H1 (cell line): ENCODE results near the gene ZNF599. TPM values are rescaled to one million over a fixed set of nuclear protein-coding genes. Genes with fewer than 3 reads are reported as not detected.

ENCODE experiments used
- SP4 ChIP-seq: IDR thresholded peaks from 2 replicates; pipeline ENCODE4 v1.6.1; 2012; ENCODE audit warnings: low read length, inconsistent platforms
- polyA plus RNA-seq, 7 experiments: library from polyadenylated mRNA; depleted of rRNA in 3 of 7; stranded (reverse) in 5 of 7; unstranded in 2 of 7; fragments of >200 nt in 5 of 7; fragments of 200-250 nt in 2 of 7; gene quantifications; 1 replicate in 5 of 7; 2 replicates in 1 of 7; 4 replicates in 1 of 7; pipeline versions ENCODE4 v1.2.1 to v1.2.3, GENCODE V29; 2011 to 2013; ENCODE audit warnings: missing spikeins in 2 of 7, mixed read lengths in 2 of 7
- total RNA-seq: library from RNA; stranded (reverse); fragmentation: NEBNext Ultra II Directional; extraction: Animal tissue kit (Norgen Biotek cat#: 25700); gene quantifications from 2 replicates; pipeline ENCODE4 v1.2.1, GENCODE V29; 2021
- TF ChIP-seq, protein P1 (sequence below): fragments of 300-600 bp; sonication (generic); IDR thresholded peaks from 2 replicates; pipeline ENCODE4 v1.7.1; 2012; ENCODE audit warnings: low read length, moderate library complexity, mild to moderate bottlenecking, inconsistent platforms; ENCODE audit not compliant: insufficient replicate concordance

ZNF599 gene
- total and polyA plus RNA-seq, 2 of the 8 experiments (the other 6 are each of a cell fraction or from before 2014, with no cell fraction given) = 4.8 to 5.4 TPM

- TF ChIP-seq, protein P1, sequence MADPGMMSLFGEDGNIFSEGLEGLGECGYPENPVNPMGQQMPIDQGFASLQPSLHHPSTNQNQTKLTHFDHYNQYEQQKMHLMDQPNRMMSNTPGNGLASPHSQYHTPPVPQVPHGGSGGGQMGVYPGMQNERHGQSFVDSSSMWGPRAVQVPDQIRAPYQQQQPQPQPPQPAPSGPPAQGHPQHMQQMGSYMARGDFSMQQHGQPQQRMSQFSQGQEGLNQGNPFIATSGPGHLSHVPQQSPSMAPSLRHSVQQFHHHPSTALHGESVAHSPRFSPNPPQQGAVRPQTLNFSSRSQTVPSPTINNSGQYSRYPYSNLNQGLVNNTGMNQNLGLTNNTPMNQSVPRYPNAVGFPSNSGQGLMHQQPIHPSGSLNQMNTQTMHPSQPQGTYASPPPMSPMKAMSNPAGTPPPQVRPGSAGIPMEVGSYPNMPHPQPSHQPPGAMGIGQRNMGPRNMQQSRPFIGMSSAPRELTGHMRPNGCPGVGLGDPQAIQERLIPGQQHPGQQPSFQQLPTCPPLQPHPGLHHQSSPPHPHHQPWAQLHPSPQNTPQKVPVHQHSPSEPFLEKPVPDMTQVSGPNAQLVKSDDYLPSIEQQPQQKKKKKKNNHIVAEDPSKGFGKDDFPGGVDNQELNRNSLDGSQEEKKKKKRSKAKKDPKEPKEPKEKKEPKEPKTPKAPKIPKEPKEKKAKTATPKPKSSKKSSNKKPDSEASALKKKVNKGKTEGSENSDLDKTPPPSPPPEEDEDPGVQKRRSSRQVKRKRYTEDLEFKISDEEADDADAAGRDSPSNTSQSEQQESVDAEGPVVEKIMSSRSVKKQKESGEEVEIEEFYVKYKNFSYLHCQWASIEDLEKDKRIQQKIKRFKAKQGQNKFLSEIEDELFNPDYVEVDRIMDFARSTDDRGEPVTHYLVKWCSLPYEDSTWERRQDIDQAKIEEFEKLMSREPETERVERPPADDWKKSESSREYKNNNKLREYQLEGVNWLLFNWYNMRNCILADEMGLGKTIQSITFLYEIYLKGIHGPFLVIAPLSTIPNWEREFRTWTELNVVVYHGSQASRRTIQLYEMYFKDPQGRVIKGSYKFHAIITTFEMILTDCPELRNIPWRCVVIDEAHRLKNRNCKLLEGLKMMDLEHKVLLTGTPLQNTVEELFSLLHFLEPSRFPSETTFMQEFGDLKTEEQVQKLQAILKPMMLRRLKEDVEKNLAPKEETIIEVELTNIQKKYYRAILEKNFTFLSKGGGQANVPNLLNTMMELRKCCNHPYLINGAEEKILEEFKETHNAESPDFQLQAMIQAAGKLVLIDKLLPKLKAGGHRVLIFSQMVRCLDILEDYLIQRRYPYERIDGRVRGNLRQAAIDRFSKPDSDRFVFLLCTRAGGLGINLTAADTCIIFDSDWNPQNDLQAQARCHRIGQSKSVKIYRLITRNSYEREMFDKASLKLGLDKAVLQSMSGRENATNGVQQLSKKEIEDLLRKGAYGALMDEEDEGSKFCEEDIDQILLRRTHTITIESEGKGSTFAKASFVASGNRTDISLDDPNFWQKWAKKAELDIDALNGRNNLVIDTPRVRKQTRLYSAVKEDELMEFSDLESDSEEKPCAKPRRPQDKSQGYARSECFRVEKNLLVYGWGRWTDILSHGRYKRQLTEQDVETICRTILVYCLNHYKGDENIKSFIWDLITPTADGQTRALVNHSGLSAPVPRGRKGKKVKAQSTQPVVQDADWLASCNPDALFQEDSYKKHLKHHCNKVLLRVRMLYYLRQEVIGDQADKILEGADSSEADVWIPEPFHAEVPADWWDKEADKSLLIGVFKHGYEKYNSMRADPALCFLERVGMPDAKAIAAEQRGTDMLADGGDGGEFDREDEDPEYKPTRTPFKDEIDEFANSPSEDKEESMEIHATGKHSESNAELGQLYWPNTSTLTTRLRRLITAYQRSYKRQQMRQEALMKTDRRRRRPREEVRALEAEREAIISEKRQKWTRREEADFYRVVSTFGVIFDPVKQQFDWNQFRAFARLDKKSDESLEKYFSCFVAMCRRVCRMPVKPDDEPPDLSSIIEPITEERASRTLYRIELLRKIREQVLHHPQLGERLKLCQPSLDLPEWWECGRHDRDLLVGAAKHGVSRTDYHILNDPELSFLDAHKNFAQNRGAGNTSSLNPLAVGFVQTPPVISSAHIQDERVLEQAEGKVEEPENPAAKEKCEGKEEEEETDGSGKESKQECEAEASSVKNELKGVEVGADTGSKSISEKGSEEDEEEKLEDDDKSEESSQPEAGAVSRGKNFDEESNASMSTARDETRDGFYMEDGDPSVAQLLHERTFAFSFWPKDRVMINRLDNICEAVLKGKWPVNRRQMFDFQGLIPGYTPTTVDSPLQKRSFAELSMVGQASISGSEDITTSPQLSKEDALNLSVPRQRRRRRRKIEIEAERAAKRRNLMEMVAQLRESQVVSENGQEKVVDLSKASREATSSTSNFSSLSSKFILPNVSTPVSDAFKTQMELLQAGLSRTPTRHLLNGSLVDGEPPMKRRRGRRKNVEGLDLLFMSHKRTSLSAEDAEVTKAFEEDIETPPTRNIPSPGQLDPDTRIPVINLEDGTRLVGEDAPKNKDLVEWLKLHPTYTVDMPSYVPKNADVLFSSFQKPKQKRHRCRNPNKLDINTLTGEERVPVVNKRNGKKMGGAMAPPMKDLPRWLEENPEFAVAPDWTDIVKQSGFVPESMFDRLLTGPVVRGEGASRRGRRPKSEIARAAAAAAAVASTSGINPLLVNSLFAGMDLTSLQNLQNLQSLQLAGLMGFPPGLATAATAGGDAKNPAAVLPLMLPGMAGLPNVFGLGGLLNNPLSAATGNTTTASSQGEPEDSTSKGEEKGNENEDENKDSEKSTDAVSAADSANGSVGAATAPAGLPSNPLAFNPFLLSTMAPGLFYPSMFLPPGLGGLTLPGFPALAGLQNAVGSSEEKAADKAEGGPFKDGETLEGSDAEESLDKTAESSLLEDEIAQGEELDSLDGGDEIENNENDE = no peak
- no peak for TF ChIP-seq SP4
These were observed 40.3 kb downstream of the ZNF599 start (continued) for GRCh38 chr19:34732612-34733211.
